GM12878 (cell line): ENCODE data around the gene PPAN.

Experiments used
- ASH2L ChIP-seq: fragments of 300-600, 200-600 bp; sonication (generic); IDR thresholded peaks from 2 replicates; pipeline ENCODE4 v1.6.1; 2017; ENCODE audit warnings: low read depth, mild to moderate bottlenecking, borderline replicate concordance
- CBX3 ChIP-seq: fragments of 200-600 bp; sonication (generic); IDR thresholded peaks from 2 replicates; pipeline ENCODE4 v1.6.1; 2016; ENCODE audit warnings: low read depth, borderline replicate concordance
- CHD4 ChIP-seq: fragments of 200-600 bp; sonication (generic); IDR thresholded peaks from 2 replicates; pipeline ENCODE4 v1.6.1; 2016; ENCODE audit warnings: mild to moderate bottlenecking
- CTCF ChIP-seq, 3 experiments: IDR thresholded peaks in 2 of 3; conservative IDR thresholded peaks in 1 of 3; 2 replicates each; pipeline ENCODE4 v1.5.1; 2011; ENCODE audit warnings: low read depth in 3 of 3, low read length in 3 of 3, mild to moderate bottlenecking in 3 of 3, control low read depth in 2 of 3, moderate library complexity in 2 of 3, inconsistent platforms in 1 of 3, mixed read lengths in 1 of 3; ENCODE audit not compliant: control insufficient read depth in 2 of 3, insufficient read depth in 1 of 3; ENCODE audit errors: extremely low read depth in 1 of 3
- MEF2B ChIP-seq: fragments of 450-650 bp; IDR thresholded peaks from 2 replicates; pipeline ENCODE4 v1.6.1; 2018; ENCODE audit warnings: mild to moderate bottlenecking, moderate library complexity; ENCODE audit not compliant: partially characterized antibody, poor library complexity, severe bottlenecking
- PRDM15 ChIP-seq: fragments of 450-650 bp; formaldehyde crosslinking; IDR thresholded peaks from 2 replicates; pipeline ENCODE4 v1.4.0; 2020; ENCODE audit warnings: mild to moderate bottlenecking, moderate library complexity
- SREBF2 ChIP-seq: IDR thresholded peaks from 2 replicates; pipeline ENCODE4 v1.6.1; 2012; ENCODE audit warnings: mild to moderate bottlenecking, low read length
- ZNF217 ChIP-seq: fragments of 450-650 bp; IDR thresholded peaks from 2 replicates; pipeline ENCODE4 v1.6.1; 2017; ENCODE audit warnings: antibody characterized with exemption, mild to moderate bottlenecking
- ZNF274 ChIP-seq: IDR thresholded peaks from one replicate; pipeline ENCODE4 v1.8.0; 2011; ENCODE audit not compliant: insufficient read length, insufficient read depth

GRCh38 chr19:10118960-10119359, 12.8 kb downstream of the PPAN start:
- TF ChIP-seq SREBF2 (no peak), MEF2B (no peak), ASH2L (no peak), ZNF274 (no peak), CBX3 (no peak), CTCF (IDR thresholded peaks at IDR 0.05 in 2 of 3, conservative IDR thresholded peaks at IDR 0.05 in 1 of 3; ENCODE audit: control insufficient read depth in 2 of 3, extremely low read depth in 1 of 3, insufficient read depth in 1 of 3, low read depth in 3 of 3, low read length in 3 of 3) (no peak), ZNF217 (no peak), PRDM15 (CRISPR knock-in tag) (no peak), CHD4 (no peak)
